Measurements from ENCODE around the gene FAM120B.

The FAM120B gene

DNA sequence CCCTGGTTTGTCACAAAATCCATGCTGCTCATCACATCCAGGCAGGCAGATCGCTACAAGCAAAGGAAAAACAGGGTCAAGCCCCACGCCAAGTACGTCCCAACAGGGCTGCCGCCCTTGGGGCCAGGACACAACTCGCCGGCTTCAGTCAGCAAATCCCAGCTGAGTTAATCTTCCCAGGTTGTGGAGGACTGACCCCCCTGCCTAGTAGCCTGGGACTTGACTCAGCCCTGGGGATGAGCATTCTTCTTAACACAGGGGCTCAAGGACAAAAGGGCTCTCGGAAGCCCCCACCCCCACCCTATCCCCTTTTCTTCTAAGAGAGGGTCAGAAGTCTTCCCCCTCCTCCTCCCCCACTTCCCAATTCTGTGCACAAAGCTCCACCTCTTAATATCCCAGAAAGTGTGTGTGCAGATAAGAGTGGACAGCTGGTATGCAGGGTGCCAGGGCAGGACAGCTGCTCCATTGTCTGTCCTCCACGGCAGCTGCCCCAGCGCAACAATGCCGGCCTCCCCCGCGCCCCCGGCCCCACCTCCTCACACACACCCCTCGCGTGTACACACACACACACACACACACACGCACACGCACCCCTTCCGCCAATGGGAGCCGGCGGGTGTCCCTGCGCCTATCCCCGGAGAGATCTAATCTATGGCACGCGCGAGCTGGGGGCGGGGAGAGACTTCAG is 20.2 kb upstream of the FAM120B start:
- DNase-seq (ENCODE audit: low spot score), result peak; percentile 81

DNA sequence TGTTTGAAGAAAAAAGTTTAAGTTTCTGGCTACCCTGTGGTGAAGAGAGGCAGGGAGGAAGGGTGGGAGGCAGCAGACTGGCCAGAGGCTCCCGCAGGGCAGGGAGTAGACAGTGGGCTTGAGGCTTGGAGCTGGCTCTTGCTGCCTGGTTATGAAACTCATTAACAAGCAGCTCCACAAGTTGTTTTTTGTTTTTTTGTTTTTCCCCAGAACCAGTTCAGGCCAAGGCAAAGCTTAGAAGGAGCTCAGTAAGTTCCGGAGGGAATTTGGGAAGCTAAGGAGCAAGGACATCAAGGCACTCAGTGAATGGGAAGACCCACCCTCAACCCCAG is 19.7 kb upstream of the FAM120B start:
- DNase-seq (ENCODE audit: low spot score), result no peak

- no peak for DNase-seq (ENCODE audit: low spot score)
Observed at GRCh38 chr6:170287371-170287876, 19.1 kb upstream of the FAM120B start.

- DNase-seq (ENCODE audit: low spot score), result no peak
Observed at GRCh38 chr6:170288091-170288631, 18.4 kb upstream of the FAM120B start.

DNA sequence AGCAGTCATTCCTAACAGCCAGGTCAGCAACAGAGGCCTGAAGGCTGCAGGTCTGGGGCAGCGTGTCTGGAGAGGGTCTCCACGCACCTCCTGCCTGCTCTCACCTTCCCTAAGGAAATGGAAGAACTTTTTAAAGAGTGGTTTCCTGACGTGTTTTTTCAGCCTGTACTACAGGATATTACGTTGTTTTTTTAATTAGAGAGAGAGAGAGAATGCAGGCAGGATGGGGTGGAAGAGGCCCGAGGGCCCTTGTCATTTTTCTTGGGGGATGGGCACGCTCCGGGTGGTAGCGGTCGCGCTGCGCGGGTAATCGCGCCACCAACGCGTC is 17.7 kb upstream of the FAM120B start:
- DNase-seq (ENCODE audit: low spot score), result no peak

- no peak for DNase-seq (ENCODE audit: low spot score)
Observed at GRCh38 chr6:170289180-170289931, 17.2 kb upstream of the FAM120B start.

GRCh38 chr6:170289951-170290295 is 16.6 kb upstream of the FAM120B start:
- no peak for DNase-seq (ENCODE audit: low spot score)

DNA sequence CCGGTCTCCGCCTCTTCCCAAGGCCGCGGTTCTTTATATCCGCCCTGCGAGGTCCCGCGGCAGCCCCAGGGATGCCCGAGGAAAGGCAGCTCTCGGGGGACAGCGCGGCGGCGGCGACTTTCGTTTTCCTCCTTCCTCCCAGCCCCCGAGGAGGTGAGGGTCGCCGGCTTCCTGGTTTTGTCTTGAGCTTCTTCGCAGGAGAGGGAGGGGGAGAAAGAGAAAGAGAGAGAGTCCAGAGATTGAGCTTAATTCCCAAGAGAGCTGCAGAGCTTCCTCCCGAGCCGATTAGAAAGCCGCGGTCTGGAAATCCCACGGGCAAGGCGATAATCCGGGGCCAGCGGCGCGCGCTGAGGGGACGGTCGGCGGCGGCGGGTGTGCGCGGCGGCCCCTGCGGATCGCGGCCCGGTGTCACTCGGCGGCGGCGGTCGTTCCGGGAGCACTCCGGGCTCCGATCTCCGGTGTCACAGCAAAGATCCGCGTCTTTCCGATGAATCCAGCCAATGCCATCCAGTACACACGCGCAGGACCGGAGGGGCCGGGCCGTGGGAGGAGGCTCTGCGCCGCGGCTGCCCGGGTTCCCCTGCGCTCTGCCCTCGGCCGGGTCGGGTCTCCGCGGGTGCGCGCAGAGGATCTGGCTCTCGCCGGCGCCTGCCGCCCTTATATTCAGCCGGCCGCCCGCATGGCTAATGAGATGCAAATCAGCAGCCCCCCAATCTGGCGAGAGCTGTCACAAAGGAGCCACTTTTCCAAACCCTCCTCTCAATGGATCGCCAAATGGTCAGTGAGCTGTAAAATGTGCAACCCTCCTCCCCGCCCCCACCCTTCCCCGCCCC is 16.0 kb upstream of the FAM120B start, which contains the start of gene DLL1:
Gene DLL1 (minus strand): TSS at position 783 of the 833 bp plus-strand sequence. CDS start 939 bp downstream, outside the sequence.
- no peak for DNase-seq (ENCODE audit: low spot score)

GRCh38 chr6:170291271-170292110 is 15.1 kb upstream of the FAM120B start:
- peak; percentile 74 for DNase-seq (ENCODE audit: low spot score)

DNA sequence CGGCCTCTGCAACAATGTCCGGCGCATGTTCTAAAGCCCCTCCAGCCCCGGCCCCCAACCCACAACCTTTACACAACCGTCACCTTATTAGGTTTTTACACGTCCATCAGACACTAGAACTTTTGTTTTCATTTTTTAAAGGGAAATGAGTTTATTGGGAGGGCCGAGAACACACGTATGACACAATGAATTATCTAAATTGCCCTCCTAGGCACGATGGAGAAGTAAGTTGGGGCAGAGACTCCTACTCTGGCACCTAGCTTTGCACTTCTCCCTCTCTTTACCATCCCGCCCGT is 14.5 kb upstream of the FAM120B start:
- no peak for DNase-seq (ENCODE audit: low spot score)

GRCh38 chr6:170292407-170293158 is 14.0 kb upstream of the FAM120B start:
- no peak for DNase-seq (ENCODE audit: low spot score)

GRCh38 chr6:170293341-170294231 is 13.0 kb upstream of the FAM120B start:
- DNase-seq (ENCODE audit: low spot score), result no peak

- no peak for DNase-seq (ENCODE audit: low spot score)
Observed at GRCh38 chr6:170294298-170294730, 12.2 kb upstream of the FAM120B start.

- DNase-seq (ENCODE audit: low spot score), result no peak
Observed at GRCh38 chr6:170294813-170295509, 11.6 kb upstream of the FAM120B start.

DNA sequence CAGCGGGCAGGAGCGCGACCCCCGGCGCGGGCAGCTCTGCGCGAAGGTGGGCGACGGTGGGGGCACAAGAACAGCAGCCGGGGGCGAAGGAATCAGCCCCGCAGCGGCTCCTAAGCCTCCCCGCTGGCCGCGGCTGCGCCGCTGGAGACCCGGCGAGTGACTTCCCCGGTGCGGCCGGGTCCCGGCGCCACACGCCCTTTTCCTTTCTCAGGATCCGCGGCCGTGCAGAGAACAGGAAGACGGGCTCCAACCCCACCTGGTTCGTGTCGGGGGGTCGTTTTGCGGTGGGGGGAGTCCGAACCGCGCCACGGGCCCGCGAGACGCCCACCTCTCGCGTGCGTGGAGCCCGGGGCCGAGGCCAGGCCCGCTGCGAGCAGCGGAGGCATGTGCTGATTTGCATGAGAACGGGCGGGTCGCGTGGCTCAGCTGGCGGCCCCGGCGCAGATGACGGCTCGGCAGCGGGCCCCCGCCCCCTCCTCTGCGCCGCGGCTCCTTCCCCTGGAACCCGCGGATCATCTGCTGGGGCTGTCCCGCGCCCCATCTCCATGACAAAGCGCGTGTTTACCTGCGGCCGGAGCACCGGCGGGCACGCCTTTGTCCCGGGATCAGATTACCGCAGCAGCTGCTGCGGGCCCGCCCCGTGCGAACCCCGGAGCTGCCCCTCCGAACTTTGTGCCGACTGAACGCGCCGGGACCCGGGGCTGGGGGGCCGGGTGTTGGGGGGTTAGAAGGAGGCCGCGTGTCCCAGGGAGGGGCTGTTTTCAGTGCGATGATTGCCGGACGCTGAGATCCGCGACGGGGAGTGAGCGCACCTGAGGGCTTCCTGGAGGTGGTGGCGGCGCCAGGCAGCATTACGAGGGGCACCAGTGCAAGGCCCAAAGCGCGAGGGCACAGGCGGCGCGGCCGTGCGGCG is 10.8 kb upstream of the FAM120B start:
- DNase-seq (ENCODE audit: low spot score), result peak; percentile 75

- DNase-seq (ENCODE audit: low spot score), result no peak
Observed at GRCh38 chr6:170296423-170296745, 10.2 kb upstream of the FAM120B start.

DNA sequence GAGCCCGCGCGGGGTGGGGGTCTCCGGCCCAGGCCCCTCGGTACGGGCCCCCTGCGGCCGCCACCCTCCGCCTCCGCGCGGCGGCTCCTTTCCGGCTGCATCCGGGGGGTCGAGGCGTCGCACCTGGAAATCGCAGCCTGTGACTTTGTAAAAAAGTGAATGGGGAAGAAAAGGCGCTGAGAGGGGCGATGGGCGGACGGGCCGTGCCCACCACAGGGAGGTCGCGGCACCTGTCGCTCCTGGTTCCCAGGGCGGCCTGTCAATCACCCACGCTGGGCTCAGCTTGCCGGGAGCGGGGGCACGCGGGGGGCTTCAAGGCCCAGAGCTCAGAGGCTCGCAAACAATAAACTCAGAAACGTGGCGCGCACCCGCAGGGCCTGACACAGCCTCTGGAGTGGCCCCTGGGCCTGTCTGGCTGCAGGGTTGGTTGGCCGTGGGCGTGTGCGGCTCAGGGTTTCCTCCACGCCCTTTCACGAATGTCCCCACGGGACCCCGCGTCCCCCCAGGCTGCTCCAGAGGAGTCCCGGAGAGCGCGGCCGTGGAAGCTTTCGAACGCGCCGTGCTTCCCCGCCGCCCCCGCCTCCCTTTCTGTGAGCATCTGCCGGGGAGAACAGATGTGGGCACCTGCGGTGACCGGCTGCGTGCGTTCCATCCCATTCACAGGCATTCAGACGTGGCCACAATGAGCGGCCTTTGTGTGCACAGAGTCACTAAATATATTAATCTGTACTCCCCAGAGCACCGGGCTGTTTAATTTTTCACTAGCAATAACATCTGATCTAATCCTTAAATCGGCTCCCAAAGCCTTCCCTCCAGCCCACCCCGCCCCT is 9.6 kb upstream of the FAM120B start:
- no peak for DNase-seq (ENCODE audit: low spot score)
